ENCODE data around the gene SLC16A12.

Gene SLC16A12

DNA sequence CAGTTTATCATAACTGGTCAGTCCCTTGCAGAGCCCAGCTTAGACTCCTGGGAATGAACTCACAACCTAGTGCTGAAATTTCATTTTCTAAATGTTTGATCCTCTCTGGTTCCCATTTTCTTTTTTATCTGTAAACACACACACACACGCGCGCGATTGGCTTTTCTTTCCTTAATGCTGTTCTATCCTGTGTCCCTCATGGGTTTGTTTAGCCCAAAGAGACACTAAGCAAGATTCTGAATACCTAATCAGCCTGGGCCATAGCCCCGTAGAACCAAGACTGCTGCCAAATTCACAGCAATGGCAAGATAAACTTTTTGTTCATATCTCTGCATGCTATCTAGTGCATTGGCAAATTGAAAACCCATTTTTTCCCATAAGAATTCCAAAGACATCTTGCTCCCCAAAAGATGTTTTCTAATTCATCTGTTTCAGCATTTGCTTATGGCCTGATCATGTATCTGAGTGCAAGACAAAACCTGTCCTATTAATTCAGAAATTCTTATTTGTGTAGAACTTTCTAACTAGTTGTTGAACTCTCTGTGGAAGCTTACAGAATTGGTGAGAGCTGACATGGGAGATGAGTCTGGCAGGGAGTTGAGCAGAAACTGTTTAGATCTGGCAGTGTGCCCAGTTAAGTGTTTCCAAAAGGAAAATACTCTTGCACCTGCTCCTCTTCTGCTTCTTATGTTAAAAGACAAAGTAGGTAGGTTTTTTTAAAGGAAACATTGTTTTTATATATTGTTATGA is 144.7 kb downstream of the SLC16A12 start:
- Histone ChIP-seq H3K27ac (ENCODE audit: low read length, poor library complexity, severe bottlenecking) (no peak overlapping the region), H3K4me1 (ENCODE audit: control insufficient read depth, insufficient read depth, low read depth, low read length) (peaks cover 4% of the 10 kb centered on the region), H3K4me3 (ENCODE audit: insufficient read depth in 1 of 2, low read depth in 1 of 2, low read length in 2 of 2) (no peak overlapping the region), H3K4ac (ENCODE audit: low read depth in 1 of 2, low read length in 2 of 2) (no peak overlapping the region), H3K14ac (ENCODE audit: low read length in 2 of 2) (no peak overlapping the region), H2AFZ (ENCODE audit: low read depth, low read length) (no peak overlapping the region), H3K27me3 (ENCODE audit: control insufficient read depth in 1 of 2, insufficient read depth in 1 of 2, low read length in 2 of 2) (no peaks in the 10 kb centered on the region), H2AK5ac (ENCODE audit: low read length, severe bottlenecking) (no peak overlapping the region), H4K8ac (ENCODE audit: low read length) (no peak overlapping the region), H3K79me1 (replicated peaks; ENCODE audit: low read length, poor library complexity, severe bottlenecking) (peaks cover 3% of the 10 kb centered on the region), H3K4me2 (ENCODE audit: low read length, poor library complexity, severe bottlenecking) (no peak overlapping the region), H3K18ac (ENCODE audit: low read depth in 1 of 2, low read length in 2 of 2) (no peak overlapping the region), H2BK5ac (ENCODE audit: low read depth, low read length, poor library complexity, severe bottlenecking) (no peak overlapping the region), H3K36me3 (ENCODE audit: control insufficient read depth in 1 of 2, insufficient read depth in 2 of 2, low read depth in 1 of 2, low read length in 2 of 2) (peaks cover 0 to 3% of the 10 kb centered on the region in 2 experiments), H3K9me3 (ENCODE audit: control insufficient read depth, low read length) (no peaks in the 10 kb centered on the region), H4K91ac (ENCODE audit: low read length) (no peak overlapping the region), H2BK120ac (ENCODE audit: low read depth, low read length) (no peak overlapping the region), H3K9ac (ENCODE audit: low read length) (no peak overlapping the region), H3K23ac (ENCODE audit: low read length in 2 of 2) (no peak overlapping the region), H2BK12ac (ENCODE audit: low read length in 2 of 2) (no peak overlapping the region), H2BK15ac (ENCODE audit: low read depth, poor library complexity, severe bottlenecking) (no peak overlapping the region)
- DNase-seq = no peak
- 96% methylated on average over 5 of the region's 5 CpGs for WGBS

DNA sequence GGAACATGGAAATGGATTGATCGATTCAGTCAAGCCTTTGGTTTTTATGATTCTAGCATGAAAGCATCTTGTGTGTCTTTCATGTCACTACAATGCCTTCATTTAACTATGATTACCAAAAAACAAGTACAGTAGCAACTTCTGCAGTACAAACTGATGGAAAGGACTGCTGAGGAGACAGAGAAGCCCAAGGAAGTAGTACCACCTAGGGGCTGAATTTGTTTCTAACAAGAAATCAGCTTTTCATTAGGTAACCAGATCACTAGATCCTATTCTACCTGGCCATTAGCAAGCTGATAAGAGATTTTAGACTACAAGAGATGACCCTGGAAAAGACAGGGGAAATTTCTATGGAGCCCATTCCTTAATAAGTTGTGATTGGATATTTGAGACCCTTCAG is 146.1 kb downstream of the SLC16A12 start:
- 100% methylated on average over 1 of the region's 1 CpG for WGBS
- Histone ChIP-seq H2AFZ (ENCODE audit: low read depth, low read length) (no peak overlapping the region), H3K4me3 (ENCODE audit: insufficient read depth in 1 of 2, low read depth in 1 of 2, low read length in 2 of 2) (no peak overlapping the region)

GRCh38 chr10:89388806-89389205 is 146.6 kb downstream of the SLC16A12 start:
- Histone ChIP-seq H3K14ac (ENCODE audit: low read length in 2 of 2) (no peak overlapping the region), H2BK5ac (ENCODE audit: low read depth, low read length, poor library complexity, severe bottlenecking) (no peak overlapping the region), H3K4me1 (ENCODE audit: control insufficient read depth, insufficient read depth, low read depth, low read length) (peaks cover 4% of the 10 kb centered on the region), H2BK12ac (ENCODE audit: low read length in 2 of 2) (no peak overlapping the region), H2BK120ac (ENCODE audit: low read depth, low read length) (no peak overlapping the region), H3K23ac (ENCODE audit: low read length in 2 of 2) (no peak overlapping the region), H3K27ac (ENCODE audit: low read length, poor library complexity, severe bottlenecking) (no peak overlapping the region), H3K4me3 (ENCODE audit: insufficient read depth in 1 of 2, low read depth in 1 of 2, low read length in 2 of 2) (no peak overlapping the region), H3K27me3 (ENCODE audit: control insufficient read depth in 1 of 2, insufficient read depth in 1 of 2, low read length in 2 of 2) (no peaks in the 10 kb centered on the region), H4K8ac (ENCODE audit: low read length) (no peak overlapping the region), H4K91ac (ENCODE audit: low read length) (no peak overlapping the region), H2BK15ac (ENCODE audit: low read depth, poor library complexity, severe bottlenecking) (no peak overlapping the region), H2AK5ac (ENCODE audit: low read length, severe bottlenecking) (no peak overlapping the region), H3K4me2 (ENCODE audit: low read length, poor library complexity, severe bottlenecking) (no peak overlapping the region), H3K9ac (ENCODE audit: low read length) (no peak overlapping the region), H3K9me3 (ENCODE audit: control insufficient read depth, low read length) (no peaks in the 10 kb centered on the region), H3K4ac (ENCODE audit: low read depth in 1 of 2, low read length in 2 of 2) (no peak overlapping the region), H3K18ac (ENCODE audit: low read depth in 1 of 2, low read length in 2 of 2) (no peak overlapping the region), H2AFZ (ENCODE audit: low read depth, low read length) (no peak overlapping the region), H3K36me3 (ENCODE audit: control insufficient read depth in 1 of 2, insufficient read depth in 2 of 2, low read depth in 1 of 2, low read length in 2 of 2) (no peaks in the 10 kb centered on the region), H3K79me1 (replicated peaks; ENCODE audit: low read length, poor library complexity, severe bottlenecking) (no peaks in the 10 kb centered on the region)
- DNase-seq = no peak
- WGBS = 57% methylated on average over 1 of the region's 2 CpGs

More for the DNA sequence above, 146.1 kb downstream of the SLC16A12 start:
- no peak overlapping the region for H3K9ac ChIP-seq (ENCODE audit: low read length)
- H3K4me1 ChIP-seq (ENCODE audit: control insufficient read depth, insufficient read depth, low read depth, low read length) = peaks cover 4% of the 10 kb centered on the region
- no peak overlapping the region for H3K23ac ChIP-seq (ENCODE audit: low read length in 2 of 2)
- H2BK120ac ChIP-seq (ENCODE audit: low read depth, low read length) = no peak overlapping the region
- no peaks in the 10 kb centered on the region for H3K9me3 ChIP-seq (ENCODE audit: control insufficient read depth, low read length)
- DNase-seq = peak; percentile 42
- no peak overlapping the region for H3K14ac ChIP-seq (ENCODE audit: low read length in 2 of 2)
- no peak overlapping the region for H2BK5ac ChIP-seq (ENCODE audit: low read depth, low read length, poor library complexity, severe bottlenecking)
- no peak overlapping the region for H3K27ac ChIP-seq (ENCODE audit: low read length, poor library complexity, severe bottlenecking)
- H2AK5ac ChIP-seq (ENCODE audit: low read length, severe bottlenecking) = no peak overlapping the region
- no peak overlapping the region for H3K18ac ChIP-seq (ENCODE audit: low read depth in 1 of 2, low read length in 2 of 2)
- no peak overlapping the region for H3K4me2 ChIP-seq (ENCODE audit: low read length, poor library complexity, severe bottlenecking)
- H4K91ac ChIP-seq (ENCODE audit: low read length) = no peak overlapping the region
- no peaks in the 10 kb centered on the region for H3K27me3 ChIP-seq (ENCODE audit: control insufficient read depth in 1 of 2, insufficient read depth in 1 of 2, low read length in 2 of 2)
- no peaks in the 10 kb centered on the region for H3K79me1 ChIP-seq (replicated peaks; ENCODE audit: low read length, poor library complexity, severe bottlenecking)
- H2BK15ac ChIP-seq (ENCODE audit: low read depth, poor library complexity, severe bottlenecking) = no peak overlapping the region
- no peak overlapping the region for H4K8ac ChIP-seq (ENCODE audit: low read length)
- no peak overlapping the region for H2BK12ac ChIP-seq (ENCODE audit: low read length in 2 of 2)
- no peaks in the 10 kb centered on the region for H3K36me3 ChIP-seq (ENCODE audit: control insufficient read depth in 1 of 2, insufficient read depth in 2 of 2, low read depth in 1 of 2, low read length in 2 of 2)
- H3K4ac ChIP-seq (ENCODE audit: low read depth in 1 of 2, low read length in 2 of 2) = no peak overlapping the region

GRCh38 chr10:89384474-89385340 is 150.7 kb downstream of the SLC16A12 start:
- Histone ChIP-seq H3K4me1 (ENCODE audit: control insufficient read depth, insufficient read depth, low read depth, low read length) (no peaks in the 10 kb centered on the region), H2AFZ (ENCODE audit: low read depth, low read length) (no peak overlapping the region), H3K4me3 (ENCODE audit: insufficient read depth in 1 of 2, low read depth in 1 of 2, low read length in 2 of 2) (no peak overlapping the region), H2BK5ac (ENCODE audit: low read depth, low read length, poor library complexity, severe bottlenecking) (no peak overlapping the region), H3K79me1 (replicated peaks; ENCODE audit: low read length, poor library complexity, severe bottlenecking) (no peaks in the 10 kb centered on the region), H3K14ac (ENCODE audit: low read length in 2 of 2) (no peak overlapping the region), H4K8ac (ENCODE audit: low read length) (no peak overlapping the region), H3K27ac (ENCODE audit: low read length, poor library complexity, severe bottlenecking) (no peak overlapping the region), H2BK15ac (ENCODE audit: low read depth, poor library complexity, severe bottlenecking) (no peak overlapping the region), H3K9ac (ENCODE audit: low read length) (no peak overlapping the region), H3K18ac (ENCODE audit: low read depth in 1 of 2, low read length in 2 of 2) (no peak overlapping the region), H4K91ac (ENCODE audit: low read length) (no peak overlapping the region), H3K4ac (ENCODE audit: low read depth in 1 of 2, low read length in 2 of 2) (no peak overlapping the region), H2BK120ac (ENCODE audit: low read depth, low read length) (no peak overlapping the region), H2AK5ac (ENCODE audit: low read length, severe bottlenecking) (no peak overlapping the region), H2BK12ac (ENCODE audit: low read length in 2 of 2) (no peak overlapping the region), H3K23ac (ENCODE audit: low read length in 2 of 2) (no peak overlapping the region), H3K9me3 (ENCODE audit: control insufficient read depth, low read length) (no peaks in the 10 kb centered on the region), H3K27me3 (ENCODE audit: control insufficient read depth in 1 of 2, insufficient read depth in 1 of 2, low read length in 2 of 2) (no peaks in the 10 kb centered on the region), H3K4me2 (ENCODE audit: low read length, poor library complexity, severe bottlenecking) (no peak overlapping the region), H3K36me3 (ENCODE audit: control insufficient read depth in 1 of 2, insufficient read depth in 2 of 2, low read depth in 1 of 2, low read length in 2 of 2) (no peaks in the 10 kb centered on the region)
- DNase-seq = no peak
- 96% methylated on average over 4 of the region's 4 CpGs for WGBS

All from mesenchymal stem cell (in vitro differentiated cells and primary cell).